ENCODE data around the gene BRME1.

BRME1 gene

DNA sequence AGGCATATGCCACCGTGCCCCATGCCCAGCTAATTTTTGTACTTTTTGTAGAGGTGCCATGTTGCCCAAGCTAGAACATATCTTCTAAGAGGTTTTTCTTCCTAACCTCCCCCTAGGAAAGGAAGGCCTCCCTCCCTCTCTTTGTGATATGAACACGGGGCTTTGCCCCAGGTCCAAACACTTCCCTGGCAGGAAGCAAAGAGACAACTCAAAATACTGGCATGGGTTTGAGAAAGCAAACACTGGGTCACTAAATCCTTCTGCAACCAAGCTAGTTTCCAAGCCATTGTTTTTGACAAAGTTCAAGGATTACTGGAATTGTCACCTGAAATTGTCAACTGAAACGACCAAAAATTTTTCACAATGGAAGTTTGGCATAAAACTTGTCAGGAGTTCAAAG is 8.9 kb upstream of the BRME1 start:
- POLR2A ChIA-PET, result no interaction called here
- no peak for TF ChIP-seq FOXK2 (IDR thresholded peaks at IDR 0.05)
- no peak for TF ChIP-seq LEF1 (IDR thresholded peaks at IDR 0.05; ENCODE audit: borderline replicate concordance)
- TF ChIP-seq FOXA1 (IDR thresholded peaks at IDR 0.05), result no peak
- CTCF ChIA-PET, result no interaction called here
- no peak for DNase-seq (ENCODE audit: extremely low spot score)

DNA sequence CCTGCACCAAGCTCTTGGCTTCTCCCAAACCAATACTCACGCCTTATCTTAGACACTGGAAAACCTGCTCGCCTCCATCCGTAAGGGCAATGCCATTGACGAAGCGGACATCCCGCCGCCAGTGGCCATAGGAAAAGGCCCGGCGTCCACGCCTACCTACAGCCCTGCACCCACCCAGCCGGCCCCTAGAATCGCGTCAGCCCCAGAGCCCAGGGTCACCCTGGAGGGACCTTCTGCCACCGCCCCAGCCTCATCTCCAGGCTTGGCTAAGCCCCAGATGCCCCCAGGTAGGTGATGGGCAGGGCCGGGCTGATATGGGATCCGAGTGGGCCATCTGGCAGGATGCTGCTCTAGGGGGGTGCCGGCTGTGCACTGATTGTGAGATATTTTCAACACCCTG is 7.4 kb upstream of the BRME1 start:
- POLR2A ChIA-PET, result no interaction called here
- TF ChIP-seq FOXK2 (IDR thresholded peaks at IDR 0.05), result no peak
- DNase-seq (ENCODE audit: extremely low spot score), result no peak
- CTCF ChIA-PET, result no interaction called here

DNA sequence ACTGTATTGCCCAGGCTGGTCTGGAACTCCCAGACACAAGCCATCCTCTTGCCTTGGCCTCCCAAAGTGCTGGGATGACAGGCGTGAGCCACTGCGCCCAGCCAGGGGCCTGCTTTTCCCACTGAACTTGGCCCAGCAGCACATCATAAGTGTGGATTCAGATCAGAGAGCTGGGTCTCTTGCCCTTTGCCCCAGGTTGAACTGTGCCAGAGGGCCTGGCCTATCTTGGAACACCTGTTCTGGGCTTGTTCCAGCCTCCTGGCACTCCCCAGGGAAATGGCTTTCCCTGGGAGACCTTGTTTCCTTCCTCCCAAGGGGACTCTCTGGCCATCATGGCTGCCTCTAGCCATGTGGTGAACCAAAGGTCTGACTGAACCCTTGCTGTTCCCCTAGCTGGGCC is 3.5 kb upstream of the BRME1 start:
- POLR2A ChIA-PET, result no interaction called here
- DNase-seq (ENCODE audit: extremely low spot score), result no peak
- CTCF ChIA-PET, result interaction anchor here (0.6 kb wide), 1 partner anchor 569 kb away, joined by 4 read pairs; no protein-coding TSS in a partner anchor
- TF ChIP-seq SP1 (IDR thresholded peaks at IDR 0.05) (no peak), BHLHE40 (IDR thresholded peaks at IDR 0.05; ENCODE audit: borderline replicate concordance) (no peak), FOXA1 (IDR thresholded peaks at IDR 0.05) (no peak), ARNT (IDR thresholded peaks at IDR 0.05) (no peak), TARDBP (IDR thresholded peaks at IDR 0.05) (no peak), FOXK2 (IDR thresholded peaks at IDR 0.05) (no peak), LEF1 (IDR thresholded peaks at IDR 0.05; ENCODE audit: borderline replicate concordance) (no peak), HDGF (IDR thresholded peaks at IDR 0.05; ENCODE audit: borderline replicate concordance) (no peak), ELF4 (IDR thresholded peaks at IDR 0.05) (no peak), CTBP1 (IDR thresholded peaks at IDR 0.05; ENCODE audit: borderline replicate concordance) (no peak), SUZ12 (IDR thresholded peaks at IDR 0.05) (no peak), L3MBTL2 (conservative IDR thresholded peaks at IDR 0.05) (no peak)
- TF ChIP-seq, protein P1, sequence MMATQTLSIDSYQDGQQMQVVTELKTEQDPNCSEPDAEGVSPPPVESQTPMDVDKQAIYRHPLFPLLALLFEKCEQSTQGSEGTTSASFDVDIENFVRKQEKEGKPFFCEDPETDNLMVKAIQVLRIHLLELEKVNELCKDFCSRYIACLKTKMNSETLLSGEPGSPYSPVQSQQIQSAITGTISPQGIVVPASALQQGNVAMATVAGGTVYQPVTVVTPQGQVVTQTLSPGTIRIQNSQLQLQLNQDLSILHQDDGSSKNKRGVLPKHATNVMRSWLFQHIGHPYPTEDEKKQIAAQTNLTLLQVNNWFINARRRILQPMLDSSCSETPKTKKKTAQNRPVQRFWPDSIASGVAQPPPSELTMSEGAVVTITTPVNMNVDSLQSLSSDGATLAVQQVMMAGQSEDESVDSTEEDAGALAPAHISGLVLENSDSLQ (IDR thresholded peaks at IDR 0.05), result no peak

DNA sequence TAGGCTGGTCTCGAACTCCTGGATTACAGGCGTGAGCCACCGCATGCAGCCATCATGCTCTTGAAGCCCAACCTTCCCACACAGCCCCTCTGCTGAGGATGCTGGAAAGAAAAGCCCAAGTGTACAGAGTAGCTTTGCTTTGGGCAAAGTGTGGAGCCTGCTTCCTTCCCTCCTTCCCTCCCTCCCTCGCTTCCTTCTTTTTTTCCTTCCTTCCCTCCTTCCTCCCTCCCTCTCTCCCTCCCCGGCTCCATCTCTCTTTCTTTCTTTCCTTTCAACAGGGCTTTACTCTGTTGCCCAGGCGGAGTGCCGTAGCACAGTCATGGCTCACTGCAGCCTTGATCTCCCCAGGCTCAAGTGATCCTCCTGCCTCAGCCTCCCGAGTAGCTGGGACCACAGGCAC is 2.8 kb upstream of the BRME1 start:
- POLR2A ChIA-PET, result no interaction called here
- DNase-seq (ENCODE audit: extremely low spot score), result no peak
- CTCF ChIA-PET, result no interaction called here
- TF ChIP-seq BHLHE40 (IDR thresholded peaks at IDR 0.05; ENCODE audit: borderline replicate concordance), result no peak
- TF ChIP-seq ARNT (IDR thresholded peaks at IDR 0.05), result no peak
- TF ChIP-seq TARDBP (IDR thresholded peaks at IDR 0.05), result no peak
- TF ChIP-seq FOXA1 (IDR thresholded peaks at IDR 0.05), result no peak
- no peak for TF ChIP-seq NFRKB (IDR thresholded peaks at IDR 0.05)

DNA sequence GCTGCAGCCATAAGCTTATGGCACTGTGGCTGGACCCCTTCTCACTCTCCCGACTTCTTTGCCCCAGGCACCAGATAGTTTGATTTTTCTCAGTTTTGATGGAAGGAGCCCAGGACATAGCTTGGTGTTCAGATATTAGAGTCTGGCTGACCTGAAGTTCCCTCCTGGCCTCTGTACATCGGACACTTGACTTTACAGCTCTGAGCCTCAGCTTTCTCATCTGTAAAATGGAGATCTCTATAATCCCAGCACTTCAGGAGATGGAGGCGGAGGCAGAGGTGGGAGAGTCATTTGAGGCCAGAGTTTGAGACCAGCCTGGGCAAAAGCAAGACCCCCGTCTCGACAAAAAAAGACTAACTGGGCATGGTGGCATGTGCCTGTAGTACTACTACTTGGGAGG is 993 bp upstream of the BRME1 start:
- DNase-seq (ENCODE audit: extremely low spot score), result no peak
- POLR2A ChIA-PET, result interaction anchor here (0.9 kb wide), 1 partner anchor 11 kb away, joined by 3 read pairs; no protein-coding TSS in a partner anchor
- CTCF ChIA-PET, result no interaction called here
- no peak for TF ChIP-seq LEF1 (IDR thresholded peaks at IDR 0.05; ENCODE audit: borderline replicate concordance)
- no peak for TF ChIP-seq BHLHE40 (IDR thresholded peaks at IDR 0.05; ENCODE audit: borderline replicate concordance)
- no peak for TF ChIP-seq SUZ12 (IDR thresholded peaks at IDR 0.05)
- no peak for TF ChIP-seq FOXK2 (IDR thresholded peaks at IDR 0.05)
- no peak for TF ChIP-seq ZNF384 (IDR thresholded peaks at IDR 0.05)
- no peak for TF ChIP-seq ELF4 (IDR thresholded peaks at IDR 0.05)
- TF ChIP-seq ARNT (IDR thresholded peaks at IDR 0.05), result no peak
- TF ChIP-seq FOXM1 (IDR thresholded peaks at IDR 0.05; ENCODE audit: borderline replicate concordance), result no peak
- no peak for TF ChIP-seq HDGF (IDR thresholded peaks at IDR 0.05; ENCODE audit: borderline replicate concordance)
- TF ChIP-seq SP1 (IDR thresholded peaks at IDR 0.05), result no peak
- TF ChIP-seq, protein P1 (IDR thresholded peaks at IDR 0.05), result no peak
- no peak for TF ChIP-seq FOXA1 (IDR thresholded peaks at IDR 0.05)
- TF ChIP-seq L3MBTL2 (conservative IDR thresholded peaks at IDR 0.05), result no peak
- no peak for TF ChIP-seq NFRKB (IDR thresholded peaks at IDR 0.05)
- TF ChIP-seq CTBP1 (IDR thresholded peaks at IDR 0.05; ENCODE audit: borderline replicate concordance), result no peak
- TF ChIP-seq TARDBP (IDR thresholded peaks at IDR 0.05), result no peak

DNA sequence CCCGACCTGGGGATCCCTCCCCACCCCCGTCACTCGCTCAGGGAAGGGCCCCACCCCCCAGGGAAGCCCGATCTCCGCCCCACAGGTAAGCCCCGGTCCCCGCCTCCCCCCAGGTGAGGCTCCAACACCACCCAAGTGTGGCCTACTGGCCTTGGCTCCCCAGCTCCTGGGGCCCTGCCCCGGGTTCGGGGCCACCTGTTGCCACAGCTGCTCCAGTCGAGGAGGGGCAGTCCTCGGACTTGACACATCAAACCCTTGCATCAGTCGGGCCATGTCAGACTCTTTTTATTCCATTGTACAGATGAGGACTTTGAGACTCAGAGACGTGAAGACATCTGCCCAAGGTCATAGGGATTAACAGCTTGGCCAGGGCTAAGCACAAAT is 596 bp upstream of the BRME1 start:
- TF ChIP-seq NFRKB (IDR thresholded peaks at IDR 0.05), result no peak
- TF ChIP-seq ELF4 (IDR thresholded peaks at IDR 0.05), result no peak
- TF ChIP-seq ZNF384 (IDR thresholded peaks at IDR 0.05), result no peak
- no peak for TF ChIP-seq L3MBTL2 (conservative IDR thresholded peaks at IDR 0.05)
- TF ChIP-seq HDGF (IDR thresholded peaks at IDR 0.05; ENCODE audit: borderline replicate concordance), result no peak
- no peak for TF ChIP-seq LEF1 (IDR thresholded peaks at IDR 0.05; ENCODE audit: borderline replicate concordance)
- ChIA-PET POLR2A (interaction anchor here (0.9 kb wide), 1 partner anchor 11 kb away, joined by 3 read pairs; no protein-coding TSS in a partner anchor), CTCF (no interaction called here)
- no peak for DNase-seq (ENCODE audit: extremely low spot score)

DNA sequence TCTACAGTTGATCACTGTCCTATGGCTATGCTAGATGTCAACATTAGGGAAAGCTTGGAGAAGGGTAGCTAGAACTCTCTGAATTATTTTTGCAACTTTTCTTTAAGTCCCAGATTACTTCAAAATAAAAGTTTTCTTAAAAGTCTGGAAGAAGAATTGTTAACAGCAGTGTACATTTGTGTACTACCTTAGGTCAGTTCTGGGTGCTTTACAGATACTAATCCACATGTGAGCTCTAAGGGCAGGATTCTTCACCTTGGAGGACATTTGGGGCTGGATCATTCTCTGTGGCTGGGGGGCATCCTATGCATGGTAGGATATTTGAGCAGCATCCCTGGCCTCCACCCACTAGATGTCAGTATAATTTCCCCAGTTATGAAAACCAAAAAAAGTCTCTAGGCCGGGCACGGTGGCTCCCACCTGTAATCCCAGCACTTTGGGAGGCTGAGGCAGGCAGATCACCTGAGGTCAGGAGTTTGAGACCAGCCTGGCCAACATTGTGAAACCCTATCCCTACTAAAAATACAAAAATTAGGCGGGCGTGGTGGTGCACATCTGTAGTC is 2.8 kb downstream of the BRME1 start:
- no peak for TF ChIP-seq FOXM1 (IDR thresholded peaks at IDR 0.05; ENCODE audit: borderline replicate concordance)
- no peak for TF ChIP-seq LEF1 (IDR thresholded peaks at IDR 0.05; ENCODE audit: borderline replicate concordance)
- no peak for TF ChIP-seq TARDBP (IDR thresholded peaks at IDR 0.05)
- no peak for TF ChIP-seq ARNT (IDR thresholded peaks at IDR 0.05)
- no peak for TF ChIP-seq SUZ12 (IDR thresholded peaks at IDR 0.05)
- TF ChIP-seq ELF4 (IDR thresholded peaks at IDR 0.05), result no peak
- no peak for TF ChIP-seq NFRKB (IDR thresholded peaks at IDR 0.05)
- TF ChIP-seq SP1 (IDR thresholded peaks at IDR 0.05), result no peak
- TF ChIP-seq HDGF (IDR thresholded peaks at IDR 0.05; ENCODE audit: borderline replicate concordance), result no peak
- no peak for TF ChIP-seq FOXA1 (IDR thresholded peaks at IDR 0.05)
- no peak for TF ChIP-seq ZNF384 (IDR thresholded peaks at IDR 0.05)
- TF ChIP-seq, protein P1 (IDR thresholded peaks at IDR 0.05), result no peak
- TF ChIP-seq L3MBTL2 (conservative IDR thresholded peaks at IDR 0.05), result no peak
- no peak for TF ChIP-seq BHLHE40 (IDR thresholded peaks at IDR 0.05; ENCODE audit: borderline replicate concordance)
- TF ChIP-seq FOXK2 (IDR thresholded peaks at IDR 0.05), result no peak
- TF ChIP-seq CTBP1 (IDR thresholded peaks at IDR 0.05; ENCODE audit: borderline replicate concordance), result no peak
- DNase-seq (ENCODE audit: extremely low spot score), result no peak
- CTCF ChIA-PET, result interaction anchor here (0.6 to 1.0 kb wide), 2 partner anchors 16 to 156 kb away, joined by 3 to 4 read pairs; no protein-coding TSS in a partner anchor
- POLR2A ChIA-PET, result no interaction called here
